Fibroblast of mammary gland (primary cell): ENCODE results near the gene DGAT2.

Source experiments
- DNase-seq: peaks from one replicate; pipeline ENCODE4 v3.0.0-alpha.2; 2010; ENCODE audit warnings: low read depth
- H3K4me3 ChIP-seq: 2 replicates; pipeline ENCODE4 v1.5.1; 2011; ENCODE audit warnings: low read depth, mild to moderate bottlenecking, low read length, moderate library complexity; ENCODE audit not compliant: control insufficient read depth
- CTCF ChIP-seq: conservative IDR thresholded peaks from 2 replicates; pipeline ENCODE4 v1.5.1; 2011; ENCODE audit warnings: low read depth, low read length, inconsistent platforms; ENCODE audit not compliant: control insufficient read depth, insufficient read depth

DGAT2 gene

GRCh38 chr11:75757651-75758050 is 10.9 kb upstream of the DGAT2 start:
- no peak overlapping the region for H3K4me3 ChIP-seq
- no peak for TF ChIP-seq CTCF
- DNase-seq: no peak

GRCh38 chr11:75759832-75760231 is 8.7 kb upstream of the DGAT2 start:
- no peak for TF ChIP-seq CTCF
- H3K4me3 ChIP-seq: no peak overlapping the region
- no peak for DNase-seq

GRCh38 chr11:75760243-75760642 is 8.3 kb upstream of the DGAT2 start:
- TF ChIP-seq CTCF: no peak
- no peak overlapping the region for H3K4me3 ChIP-seq
- no peak for DNase-seq

GRCh38 chr11:75760710-75761493 is 7.7 kb upstream of the DGAT2 start:
- no peak overlapping the region for H3K4me3 ChIP-seq
- no peak for TF ChIP-seq CTCF
- peak; percentile 89 for DNase-seq

- TF ChIP-seq CTCF: no peak
- no peak overlapping the region for H3K4me3 ChIP-seq
- DNase-seq: no peak
These were observed 6.4 kb upstream of the DGAT2 start for GRCh38 chr11:75762158-75762557.

- no peak for TF ChIP-seq CTCF
- H3K4me3 ChIP-seq: no peak overlapping the region
- DNase-seq: peak; percentile 84
These were observed 5.7 kb upstream of the DGAT2 start for GRCh38 chr11:75762885-75763284.
